Endodermal cell (in vitro differentiated cells): ENCODE data around the gene OR4C3. TPM values are rescaled to one million over a fixed set of nuclear protein-coding genes. Genes with fewer than 3 reads are reported as not detected.
"Not testable (repeated sequence)": the region's sequence is repeated elsewhere in the genome, so short reads cannot be mapped to it uniquely, and the experiment has no call there.

Source experiments
- DNase-seq: peaks from one replicate; pipeline ENCODE4 v3.0.0-alpha.2; 2017
- H3K27ac ChIP-seq: 2 replicates; pipeline ENCODE4 v1.5.1; 2013; ENCODE audit warnings: mild to moderate bottlenecking, low read depth, low read length, moderate library complexity
- H3K27me3 ChIP-seq: 2 replicates; pipeline ENCODE4 v1.6.1; 2013; ENCODE audit warnings: mild to moderate bottlenecking, low read length, moderate library complexity; ENCODE audit not compliant: insufficient read depth, control insufficient read depth, poor library complexity, severe bottlenecking
- H3K36me3 ChIP-seq: 2 replicates; pipeline ENCODE4 v1.7.0; 2013; ENCODE audit warnings: mild to moderate bottlenecking, low read length, moderate library complexity; ENCODE audit not compliant: control insufficient read depth, insufficient read depth
- H3K4me1 ChIP-seq: one replicate; pipeline ENCODE4 v1.7.0; 2013; ENCODE audit warnings: low read length; ENCODE audit not compliant: control insufficient read depth, insufficient read depth
- H3K4me3 ChIP-seq: 2 replicates; pipeline ENCODE4 v1.5.1; 2013; ENCODE audit warnings: mild to moderate bottlenecking, low read length, moderate library complexity
- H3K9ac ChIP-seq: 2 replicates; pipeline ENCODE4 v1.6.1; 2013; ENCODE audit warnings: mild to moderate bottlenecking, low read length, moderate library complexity; ENCODE audit not compliant: poor library complexity, severe bottlenecking; ENCODE audit errors: extremely low read depth
- H3K9me3 ChIP-seq: 2 replicates; pipeline ENCODE4 v1.6.1; 2013; ENCODE audit warnings: mild to moderate bottlenecking, low read length, moderate library complexity; ENCODE audit not compliant: control insufficient read depth
- H3K27ac Mint-ChIP-seq: 2 replicates; pipeline ENCODE4 v1.8.0; 2020; ENCODE audit warnings: mixed read lengths
- H3K27me3 Mint-ChIP-seq: 2 replicates; pipeline ENCODE4 v1.8.0; 2021; ENCODE audit warnings: mild to moderate bottlenecking, mixed read lengths; ENCODE audit not compliant: insufficient read depth
- H3K36me3 Mint-ChIP-seq: 2 replicates; pipeline ENCODE4 v1.8.0; 2020; ENCODE audit warnings: low read depth, mixed read lengths
- H3K4me1 Mint-ChIP-seq: 2 replicates; pipeline ENCODE4 v1.8.0; 2020; ENCODE audit warnings: mixed read lengths
- H3K4me3 Mint-ChIP-seq: 2 replicates; pipeline ENCODE4 v1.8.0; 2020; ENCODE audit warnings: mild to moderate bottlenecking, moderate library complexity, mixed read lengths
- H3K9me3 Mint-ChIP-seq: 2 replicates; pipeline ENCODE4 v1.8.0; 2020; ENCODE audit warnings: mild to moderate bottlenecking, mixed read lengths
- CTCF ChIP-seq: fragments of 200-600 bp; sonication (generic); conservative IDR thresholded peaks from 2 replicates; pipeline ENCODE4 v1.5.0; 2021; ENCODE audit warnings: antibody characterized with exemption, mild to moderate bottlenecking
- WGBS, 2 experiments: methylation state at CpG; one replicate each; pipeline versions ENCODE4 v1.1.5 to v1.1.7; 2013; ENCODE audit warnings: missing lambda C conversion rate in 2 of 2, mixed read lengths in 1 of 2; ENCODE audit not compliant: insufficient coverage in 1 of 2, insufficient read length in 1 of 2; 5-methylcytosine and 5-hydroxymethylcytosine counted together
- total RNA-seq, 2 donors: library from RNA; stranded (reverse); fragmentation: NEBNext Ultra II Directional in 1 of 2; extraction: Animal tissue kit (Norgen Biotek cat#: 25700) in 1 of 2; gene quantifications; 2 replicates in 1 of 2; 3 replicates in 1 of 2; pipeline ENCODE4 v1.2.1, GENCODE V29; 2021

The OR4C3 gene
- total RNA-seq, 2 donors from 2014 or later: not detected

- peaks cover 82% of the 10 kb centered on the region for H3K9me3 Mint-ChIP-seq
Measured at GRCh38 chr11:48341466-48341865, 16.7 kb downstream of the OR4C3 start.

GRCh38 chr11:48342505-48342904 lies 17.8 kb downstream of the OR4C3 start:
- H3K9ac ChIP-seq, H3K27me3 ChIP-seq, H3K4me1 Mint-ChIP-seq, H3K4me3 Mint-ChIP-seq, H3K4me3 ChIP-seq, H3K27ac Mint-ChIP-seq, H3K4me1 ChIP-seq, H3K36me3 ChIP-seq, H3K36me3 Mint-ChIP-seq, DNase-seq, H3K27me3 Mint-ChIP-seq, H3K27ac ChIP-seq: not testable (repeated sequence)
- 0 to 53% methylated on average over 1 to 2 of the region's 2 CpGs for WGBS, 2 experiments
- H3K9me3 Mint-ChIP-seq: peaks cover 84% of the 10 kb centered on the region
- H3K9me3 ChIP-seq: peaks cover 51% of the 10 kb centered on the region

More at GRCh38 chr11:48341466-48341865, 16.7 kb downstream of the OR4C3 start:
- no peaks in the 10 kb centered on the region for H3K36me3 ChIP-seq
- H3K9me3 ChIP-seq: peaks cover 61% of the 10 kb centered on the region
- Mint-ChIP-seq H3K36me3 (no peaks in the 10 kb centered on the region), H3K4me1 (no peaks in the 10 kb centered on the region), H3K27ac (no peak overlapping the region), H3K4me3 (no peak overlapping the region), H3K27me3 (no peaks in the 10 kb centered on the region)
- no peak overlapping the region for H3K27ac ChIP-seq
- H3K4me3 ChIP-seq: no peak overlapping the region
- H3K27me3 ChIP-seq: no peaks in the 10 kb centered on the region
- H3K4me1 ChIP-seq: no peaks in the 10 kb centered on the region
- no peak for TF ChIP-seq CTCF
- WGBS, 2 experiments: 43 to 89% methylated on average over 1 to 2 of the region's 2 CpGs
- no peak overlapping the region for H3K9ac ChIP-seq
- DNase-seq: no peak

GRCh38 chr11:48346286-48346685 lies 21.6 kb downstream of the OR4C3 start:
- not testable (repeated sequence) for H3K4me1 Mint-ChIP-seq, H3K27me3 ChIP-seq, H3K36me3 Mint-ChIP-seq, H3K27ac ChIP-seq, H3K27me3 Mint-ChIP-seq, H3K4me3 Mint-ChIP-seq, H3K9ac ChIP-seq, DNase-seq, H3K4me1 ChIP-seq, H3K4me3 ChIP-seq, H3K36me3 ChIP-seq, H3K27ac Mint-ChIP-seq
- peaks cover 85% of the 10 kb centered on the region for H3K9me3 Mint-ChIP-seq
- WGBS, 2 experiments: 69 to 71% methylated on average over 1 to 5 of the region's 5 CpGs
- H3K9me3 ChIP-seq: peaks cover 27% of the 10 kb centered on the region

- Histone ChIP-seq H3K27ac (no peak overlapping the region), H3K4me1 (no peaks in the 10 kb centered on the region), H3K9ac (no peak overlapping the region), H3K27me3 (no peaks in the 10 kb centered on the region), H3K4me3 (no peak overlapping the region), H3K9me3 (peaks cover 40% of the 10 kb centered on the region), H3K36me3 (no peaks in the 10 kb centered on the region)
- Mint-ChIP-seq H3K4me3 (no peak overlapping the region), H3K4me1 (no peaks in the 10 kb centered on the region), H3K36me3 (no peaks in the 10 kb centered on the region), H3K27ac (no peak overlapping the region), H3K27me3 (no peaks in the 10 kb centered on the region), H3K9me3 (peaks cover 88% of the 10 kb centered on the region)
- DNase-seq: no peak
- WGBS, 2 experiments: 97% methylated on average over 4 of the region's 4 CpGs; no CpG with 5 or more reads in 1 of the 2 experiments
- TF ChIP-seq CTCF: no peak
Measured at GRCh38 chr11:48354013-48354412, 29.3 kb downstream of the OR4C3 start.
